PC-9 (cell line): Measurements from ENCODE around the gene ZAR1L.

Source experiments
- CTCF ChIP-seq: fragments of 200-600 bp; sonication (generic); conservative IDR thresholded peaks from 2 replicates; pipeline ENCODE4 v1.6.1; 2017; ENCODE audit warnings: mixed run types, antibody characterized with exemption, mild to moderate bottlenecking, moderate library complexity
- EZH2 ChIP-seq: fragments of 200-600 bp; sonication (generic); IDR thresholded peaks from 2 replicates; pipeline ENCODE4 v1.8.0; 2017; ENCODE audit warnings: antibody characterized with exemption, low read depth

GRCh38 chr13:32277839-32278238 lies 37.3 kb downstream of the ZAR1L start:
- TF ChIP-seq CTCF: no peak
- TF ChIP-seq EZH2: no peak
